Dermis microvascular lymphatic vessel endothelial cell (primary cell): ENCODE measurements around the gene SPEF1. TPM values are rescaled to one million over a fixed set of nuclear protein-coding genes. Genes with fewer than 3 reads are reported as not detected.
"Not testable (repeated sequence)": the region's sequence is repeated elsewhere in the genome, so short reads cannot be mapped to it uniquely, and the experiment has no call there.

Experiments used
- DNase-seq, 2 donors: peaks; one replicate each; pipeline versions ENCODE4 v3.0.0 to v3.0.0-alpha.2; 2010; ENCODE audit warnings: low read depth in 2 of 2
- total RNA-seq: library from RNA; depleted of rRNA; stranded (reverse); fragments of >200 nt; gene quantifications from 2 replicates; pipeline ENCODE4 v1.2.1, GENCODE V29; 2014

The SPEF1 gene
- total RNA-seq, 1 donor from 2014 or later, result under 0.01 TPM

GRCh38 chr20:3811467-3812258 is 30.4 kb upstream of the SPEF1 start:
- peak; percentile 93 to 99 for DNase-seq

GRCh38 chr20:3808544-3808943 is 27.3 kb upstream of the SPEF1 start:
- DNase-seq, result no peak

- DNase-seq, result no peak
Observed at GRCh38 chr20:3804781-3805180, 23.5 kb upstream of the SPEF1 start.

GRCh38 chr20:3804254-3804751 is 23.1 kb upstream of the SPEF1 start:
- DNase-seq, result no peak

GRCh38 chr20:3803854-3804253 is 22.6 kb upstream of the SPEF1 start:
- DNase-seq, result no peak

GRCh38 chr20:3803289-3803688 is 22.0 kb upstream of the SPEF1 start:
- DNase-seq, result no peak

- DNase-seq, result no peak
Observed at GRCh38 chr20:3802524-3803239, 21.4 kb upstream of the SPEF1 start.

GRCh38 chr20:3801846-3802245 is 20.6 kb upstream of the SPEF1 start:
- no peak for DNase-seq

GRCh38 chr20:3801299-3801698 is 20.1 kb upstream of the SPEF1 start:
- DNase-seq, result no peak

- DNase-seq, result no peak
Observed at GRCh38 chr20:3800878-3801260, 19.6 kb upstream of the SPEF1 start.

- DNase-seq, result no peak
Observed at GRCh38 chr20:3800256-3800877, 19.1 kb upstream of the SPEF1 start.

GRCh38 chr20:3798908-3799248 is 17.6 kb upstream of the SPEF1 start:
- no peak for DNase-seq

GRCh38 chr20:3798373-3798768 is 17.1 kb upstream of the SPEF1 start:
- DNase-seq, result no peak

GRCh38 chr20:3797592-3798372 is 16.5 kb upstream of the SPEF1 start:
- DNase-seq, result no peak

- no peak for DNase-seq
Observed at GRCh38 chr20:3797226-3797545, 15.9 kb upstream of the SPEF1 start.

- DNase-seq, result no peak
Observed at GRCh38 chr20:3796477-3797225, 15.4 kb upstream of the SPEF1 start.

- peak; percentile 73 to 92 for DNase-seq
Observed at GRCh38 chr20:3795511-3796468, 14.5 kb upstream of the SPEF1 start, which contains the start of gene CDC25B. Gene CDC25B (plus strand): TSS chr20:3796310. CDS start chr20:3796532, 222 bp downstream.

- no peak for DNase-seq
Observed at GRCh38 chr20:3794701-3795420, 13.6 kb upstream of the SPEF1 start.

- not testable (repeated sequence) for DNase-seq
Observed at GRCh38 chr20:3794168-3794567, 12.9 kb upstream of the SPEF1 start.
